ENCODE results near the gene SRRM5. TPM values are rescaled to one million over a fixed set of nuclear protein-coding genes. Genes with fewer than 3 reads are reported as not detected.

The SRRM5 gene
- total RNA-seq, 1 experiment from 2014 or later = 0.62 TPM

DNA sequence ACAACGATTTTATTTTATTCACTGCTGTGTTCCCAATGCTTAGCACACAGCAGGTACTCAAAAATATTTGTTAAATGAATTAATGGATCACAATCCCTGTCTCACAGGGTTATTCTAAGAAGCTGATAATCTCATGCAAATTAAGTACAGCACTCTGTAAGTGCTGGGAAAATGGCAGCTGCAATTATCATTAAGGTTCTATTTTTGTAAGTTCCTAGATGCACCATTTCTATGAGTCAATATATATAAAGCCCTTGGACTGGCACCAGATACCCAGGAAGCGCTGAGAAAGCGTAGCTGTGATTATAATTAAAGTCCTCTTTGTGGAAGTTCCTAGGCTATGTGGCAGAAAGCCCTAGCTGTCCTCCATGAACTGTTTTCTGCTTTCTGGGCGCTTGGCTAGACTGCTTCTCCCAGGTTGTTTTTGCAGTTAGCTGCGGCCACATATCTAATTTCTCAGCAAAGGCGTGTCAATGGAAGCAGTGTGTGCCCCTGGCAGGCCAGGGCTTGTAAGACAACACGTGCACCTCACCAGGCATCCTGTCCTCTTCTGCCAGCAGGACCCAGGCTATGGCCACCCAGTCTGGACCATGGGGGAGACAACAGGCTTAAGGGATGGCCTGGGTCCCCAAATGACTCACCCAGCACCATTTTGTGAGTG, 5.2 kb upstream of the SRRM5 start:
- BruUV-seq (replicated peaks) = no TSS peak
- H3K4me3 ChIP-seq (ENCODE audit: low read depth, low read length, poor library complexity, severe bottlenecking) = no peak overlapping the region
- DNase-seq (ENCODE audit: low spot score) = peak; percentile 58
- peak overlapping the region; percentile 76 for H3K27ac ChIP-seq (ENCODE audit: low read depth, low read length, poor library complexity, severe bottlenecking)
- ChIA-PET CTCF (no interaction called here), POLR2A (ENCODE audit: low non-redundant PET) (no interaction called here)
- H3K36me3 ChIP-seq (ENCODE audit: insufficient read depth, low read length, poor library complexity, severe bottlenecking) = peaks cover 5% of the 10 kb centered on the region
- TF ChIP-seq, protein P1, sequence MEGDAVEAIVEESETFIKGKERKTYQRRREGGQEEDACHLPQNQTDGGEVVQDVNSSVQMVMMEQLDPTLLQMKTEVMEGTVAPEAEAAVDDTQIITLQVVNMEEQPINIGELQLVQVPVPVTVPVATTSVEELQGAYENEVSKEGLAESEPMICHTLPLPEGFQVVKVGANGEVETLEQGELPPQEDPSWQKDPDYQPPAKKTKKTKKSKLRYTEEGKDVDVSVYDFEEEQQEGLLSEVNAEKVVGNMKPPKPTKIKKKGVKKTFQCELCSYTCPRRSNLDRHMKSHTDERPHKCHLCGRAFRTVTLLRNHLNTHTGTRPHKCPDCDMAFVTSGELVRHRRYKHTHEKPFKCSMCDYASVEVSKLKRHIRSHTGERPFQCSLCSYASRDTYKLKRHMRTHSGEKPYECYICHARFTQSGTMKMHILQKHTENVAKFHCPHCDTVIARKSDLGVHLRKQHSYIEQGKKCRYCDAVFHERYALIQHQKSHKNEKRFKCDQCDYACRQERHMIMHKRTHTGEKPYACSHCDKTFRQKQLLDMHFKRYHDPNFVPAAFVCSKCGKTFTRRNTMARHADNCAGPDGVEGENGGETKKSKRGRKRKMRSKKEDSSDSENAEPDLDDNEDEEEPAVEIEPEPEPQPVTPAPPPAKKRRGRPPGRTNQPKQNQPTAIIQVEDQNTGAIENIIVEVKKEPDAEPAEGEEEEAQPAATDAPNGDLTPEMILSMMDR (conservative IDR thresholded peaks at IDR 0.05; ENCODE audit: low read depth, low read length) = no peak
- TF ChIP-seq EZH2 (IDR thresholded peaks at IDR 0.05; ENCODE audit: borderline replicate concordance, low read depth, low read length, poor library complexity, severe bottlenecking) = no peak
- H3K4me1 ChIP-seq (ENCODE audit: insufficient read depth, low read length, poor library complexity, severe bottlenecking) = peaks cover 38% of the 10 kb centered on the region
- no peaks in the 10 kb centered on the region for H3K27me3 ChIP-seq (replicated peaks; ENCODE audit: insufficient read depth, low read depth, low read length, poor library complexity)
- intact Hi-C loops (cut with micrococcal nuclease; ENCODE audit: unreplicated experiment) = no loop called here
- H3K9me3 ChIP-seq (ENCODE audit: low read depth, low read length, poor library complexity, severe bottlenecking) = no peaks in the 10 kb centered on the region

DNA sequence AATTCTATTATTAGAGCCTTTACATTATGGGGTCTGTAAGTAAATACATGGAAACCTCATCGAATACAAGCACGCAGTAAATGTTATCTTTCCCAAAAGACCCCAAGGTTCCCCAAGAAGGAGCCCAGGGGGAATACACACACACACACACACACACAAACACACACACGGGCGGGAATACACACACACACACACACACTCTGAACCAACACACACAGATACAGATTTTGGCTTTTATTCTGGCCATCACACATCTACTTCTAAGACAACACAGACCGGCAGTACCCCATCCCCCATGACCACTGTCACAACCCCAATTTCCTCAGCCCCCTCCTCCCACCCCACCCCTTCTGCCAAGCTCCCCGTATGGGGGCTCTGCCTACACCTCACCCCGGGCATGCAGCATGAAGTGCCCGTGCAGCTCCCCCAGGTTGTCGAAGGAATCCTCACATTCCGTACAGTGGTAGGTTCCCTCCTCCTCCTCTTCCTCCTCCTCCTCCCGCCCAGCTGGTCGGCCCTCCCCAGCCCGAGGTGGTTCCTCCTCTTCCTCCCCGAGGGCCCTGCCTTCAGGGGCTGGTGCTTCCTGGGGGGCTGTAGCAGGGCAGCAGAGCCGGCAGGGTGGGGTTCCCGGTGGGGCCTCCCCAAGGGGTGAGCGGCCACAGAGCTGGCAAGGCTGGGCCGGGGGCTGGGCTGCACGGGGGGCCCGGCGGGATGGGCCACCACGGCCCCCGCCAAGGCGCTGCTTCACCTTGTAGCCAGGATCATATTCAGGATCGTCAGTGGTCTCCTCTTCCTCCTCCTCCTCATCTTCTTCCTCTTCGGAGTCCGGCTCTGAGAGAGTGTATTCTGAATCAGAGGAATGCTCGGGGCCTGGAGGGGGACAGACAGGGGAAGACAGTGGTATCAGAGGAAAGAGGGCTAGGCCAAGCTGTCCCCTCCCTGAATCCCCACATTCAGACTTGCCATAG, 4.4 kb upstream of the SRRM5 start:
- Histone ChIP-seq H3K9me3 (ENCODE audit: low read depth, low read length, poor library complexity, severe bottlenecking) (no peaks in the 10 kb centered on the region), H3K27ac (ENCODE audit: low read depth, low read length, poor library complexity, severe bottlenecking) (peak overlapping the region; percentile 76), H3K4me3 (ENCODE audit: low read depth, low read length, poor library complexity, severe bottlenecking) (no peak overlapping the region), H3K27me3 (replicated peaks; ENCODE audit: insufficient read depth, low read depth, low read length, poor library complexity) (no peaks in the 10 kb centered on the region), H3K36me3 (ENCODE audit: insufficient read depth, low read length, poor library complexity, severe bottlenecking) (peaks cover 13% of the 10 kb centered on the region), H3K4me1 (ENCODE audit: insufficient read depth, low read length, poor library complexity, severe bottlenecking) (peaks cover 41% of the 10 kb centered on the region)
- no peak for DNase-seq (ENCODE audit: low spot score)
- TSS peak; percentile 61 for BruUV-seq (replicated peaks)
- intact Hi-C loops (cut with micrococcal nuclease; ENCODE audit: unreplicated experiment) = no loop called here
- ChIA-PET POLR2A (ENCODE audit: low non-redundant PET) (interaction anchor here (0.9 kb wide), 1 partner anchor 12 kb away, joined by 14 read pairs; the partner anchor contains the start of gene IRGQ), CTCF (no interaction called here)
- TF ChIP-seq EZH2 (IDR thresholded peaks at IDR 0.05; ENCODE audit: borderline replicate concordance, low read depth, low read length, poor library complexity, severe bottlenecking) = no peak
- TF ChIP-seq, protein P1 (conservative IDR thresholded peaks at IDR 0.05; ENCODE audit: low read depth, low read length) = no peak

DNA sequence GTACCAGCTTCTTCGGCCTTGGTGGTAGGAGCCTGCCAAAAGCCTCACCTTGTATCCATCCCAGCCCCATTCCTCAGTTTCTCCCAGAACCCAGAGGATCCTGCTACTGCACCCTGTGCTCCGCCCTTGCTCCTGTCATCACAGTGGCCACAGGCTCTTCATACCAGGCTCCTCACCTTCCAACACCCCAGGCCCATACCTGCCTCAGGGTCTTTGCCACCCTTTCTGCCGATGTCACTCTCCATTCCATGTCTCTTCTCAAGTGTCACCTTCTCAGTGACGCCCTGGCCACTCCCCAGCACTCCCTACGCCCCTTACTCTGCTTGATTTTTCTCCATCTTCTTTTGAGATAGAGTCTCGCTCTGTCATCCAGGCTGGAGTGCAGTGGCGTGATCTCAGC, 2.0 kb upstream of the SRRM5 start:
- CTCF ChIA-PET = no interaction called here
- Histone ChIP-seq H3K27ac (ENCODE audit: low read depth, low read length, poor library complexity, severe bottlenecking) (peak overlapping the region; percentile 66), H3K27me3 (replicated peaks; ENCODE audit: insufficient read depth, low read depth, low read length, poor library complexity) (no peaks in the 10 kb centered on the region), H3K9me3 (ENCODE audit: low read depth, low read length, poor library complexity, severe bottlenecking) (no peaks in the 10 kb centered on the region), H3K4me3 (ENCODE audit: low read depth, low read length, poor library complexity, severe bottlenecking) (no peak overlapping the region), H3K36me3 (ENCODE audit: insufficient read depth, low read length, poor library complexity, severe bottlenecking) (peaks cover 22% of the 10 kb centered on the region), H3K4me1 (ENCODE audit: insufficient read depth, low read length, poor library complexity, severe bottlenecking) (peaks cover 41% of the 10 kb centered on the region)
- POLR2A ChIA-PET (ENCODE audit: low non-redundant PET) = no interaction called here
- BruUV-seq (replicated peaks) = no TSS peak
- intact Hi-C loops (cut with micrococcal nuclease; ENCODE audit: unreplicated experiment) = no loop called here
- TF ChIP-seq, protein P1 (conservative IDR thresholded peaks at IDR 0.05; ENCODE audit: low read depth, low read length) = no peak
- no peak for TF ChIP-seq EZH2 (IDR thresholded peaks at IDR 0.05; ENCODE audit: borderline replicate concordance, low read depth, low read length, poor library complexity, severe bottlenecking)
- no peak for DNase-seq (ENCODE audit: low spot score)
